ENCODE data around the gene KCTD21. TPM values are rescaled to one million over a fixed set of nuclear protein-coding genes. Genes with fewer than 3 reads are reported as not detected.

KCTD21 gene
- polyA plus RNA-seq, 4 donors: 4.1 to 6.5 (median 5.6) TPM

DNA sequence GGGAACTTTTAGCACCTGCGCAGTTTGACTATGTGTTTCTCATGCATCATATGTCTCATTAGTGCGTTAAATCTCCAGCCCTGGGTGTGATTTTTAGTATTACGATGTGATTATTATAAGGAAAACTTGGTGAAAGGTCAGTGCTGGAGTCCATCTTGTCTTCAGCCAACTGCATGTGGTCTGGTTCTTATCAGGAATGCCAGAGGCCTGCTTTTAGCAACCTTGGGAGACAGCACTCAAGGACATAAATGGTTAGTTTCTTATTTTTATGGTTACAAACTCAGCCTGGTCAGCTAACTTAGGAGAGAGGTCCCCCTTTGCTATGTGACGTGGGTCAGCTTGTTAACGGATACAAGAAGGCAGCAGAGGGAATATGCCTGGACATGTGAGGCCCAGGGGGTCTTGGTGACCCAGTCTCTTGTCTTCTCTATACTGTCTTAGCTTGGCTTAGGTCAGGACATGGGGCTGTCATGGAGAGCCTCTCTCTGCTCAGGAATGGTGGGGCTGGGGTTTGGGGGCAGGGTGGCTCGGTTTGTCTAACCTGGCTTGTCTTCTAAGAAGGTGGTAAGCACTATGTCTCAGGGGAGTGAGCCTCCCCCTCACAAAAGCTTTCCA is 21.5 kb downstream of the KCTD21 start:
- H3K4me3 ChIP-seq (ENCODE audit: low read depth in 1 of 3, low read length in 3 of 3): no peak overlapping the region
- 88 to 91% (median 89%) methylated on average over 6 of the region's 6 CpGs for WGBS, 3 donors
- peaks cover 0 to 7% of the 10 kb centered on the region in 2 donors for H3K9me3 ChIP-seq (ENCODE audit: control insufficient read depth in 2 of 2, insufficient read depth in 1 of 2, low read depth in 1 of 2, low read length in 1 of 2)
- H3K4me1 ChIP-seq (ENCODE audit: control insufficient read depth in 3 of 3, insufficient read depth in 2 of 3, low read depth in 1 of 3, low read length in 2 of 3): no peaks in the 10 kb centered on the region
- H3K36me3 ChIP-seq (ENCODE audit: control insufficient read depth in 3 of 3, insufficient read depth in 2 of 3, low read depth in 1 of 3, low read length in 3 of 3): peaks cover 0 to 8% (median 0%) of the 10 kb centered on the region in 3 donors
- H3K27me3 ChIP-seq (ENCODE audit: control insufficient read depth in 3 of 3, insufficient read depth in 3 of 3, low read length in 3 of 3): no peaks in the 10 kb centered on the region
- DNase-seq (no peak), FAIRE-seq (no peak)
- no peak overlapping the region for H3K27ac ChIP-seq (ENCODE audit: low read depth in 1 of 3, low read length in 2 of 3)

DNA sequence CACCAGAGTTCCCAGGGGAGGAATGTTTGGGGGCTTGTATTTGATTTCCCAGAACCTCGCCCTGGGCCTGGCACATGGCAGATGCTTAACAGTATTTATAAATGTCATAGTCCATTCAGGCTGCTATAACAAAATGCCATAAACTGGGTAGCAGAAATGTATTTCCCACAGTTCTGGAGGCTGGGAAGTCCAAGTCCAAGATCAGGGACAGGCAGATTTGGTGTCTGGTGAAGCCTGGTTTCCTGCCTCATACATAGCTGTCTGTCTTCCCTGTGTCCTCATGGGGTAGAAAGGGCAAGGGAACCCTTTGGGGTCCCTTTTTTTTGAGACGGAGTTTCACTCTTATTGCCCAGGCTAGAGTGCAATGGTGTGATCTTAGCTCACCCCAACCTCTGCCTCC is 24.0 kb downstream of the KCTD21 start:
- H3K4me3 ChIP-seq (ENCODE audit: low read depth in 1 of 3, low read length in 3 of 3): no peak overlapping the region
- H3K27me3 ChIP-seq (ENCODE audit: control insufficient read depth in 3 of 3, insufficient read depth in 3 of 3, low read length in 3 of 3): no peaks in the 10 kb centered on the region
- no peaks in the 10 kb centered on the region for H3K36me3 ChIP-seq (ENCODE audit: control insufficient read depth in 3 of 3, insufficient read depth in 2 of 3, low read depth in 1 of 3, low read length in 3 of 3)
- DNase-seq (no peak), FAIRE-seq (no peak)
- WGBS, 3 donors: 91 to 100% (median 100%) methylated on average over 2 of the region's 2 CpGs
- peaks cover 0 to 7% of the 10 kb centered on the region in 2 donors for H3K9me3 ChIP-seq (ENCODE audit: control insufficient read depth in 2 of 2, insufficient read depth in 1 of 2, low read depth in 1 of 2, low read length in 1 of 2)
- H3K27ac ChIP-seq (ENCODE audit: low read depth in 1 of 3, low read length in 2 of 3): no peak overlapping the region
- no peaks in the 10 kb centered on the region for H3K4me1 ChIP-seq (ENCODE audit: control insufficient read depth in 3 of 3, insufficient read depth in 2 of 3, low read depth in 1 of 3, low read length in 2 of 3)

DNA sequence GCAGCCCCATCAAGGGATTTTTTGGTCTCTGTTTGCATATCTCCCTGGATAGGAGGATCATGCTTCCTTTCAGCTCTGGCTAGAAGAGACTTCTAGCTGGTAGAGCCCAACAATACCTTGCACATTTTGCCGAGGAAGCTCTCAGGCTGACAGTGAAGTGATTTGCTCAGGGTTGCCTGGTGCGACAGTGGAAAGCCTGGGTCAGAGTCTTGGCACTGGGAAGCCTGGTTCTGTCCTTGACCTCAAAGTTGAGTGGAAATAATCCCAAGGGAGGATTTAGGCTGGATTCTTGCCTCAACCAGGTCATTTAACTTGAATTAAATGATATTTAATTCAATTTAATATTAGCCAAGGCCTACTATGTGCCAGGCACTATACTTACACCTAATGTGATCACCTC is 24.6 kb downstream of the KCTD21 start:
- H3K27me3 ChIP-seq (ENCODE audit: control insufficient read depth in 3 of 3, insufficient read depth in 3 of 3, low read length in 3 of 3): no peaks in the 10 kb centered on the region
- no peak overlapping the region for H3K4me3 ChIP-seq (ENCODE audit: low read depth in 1 of 3, low read length in 3 of 3)
- H3K27ac ChIP-seq (ENCODE audit: low read depth in 1 of 3, low read length in 2 of 3): no peak overlapping the region
- 70 to 79% (median 74%) methylated on average over 2 of the region's 2 CpGs for WGBS, 3 donors
- peaks cover 0 to 7% of the 10 kb centered on the region in 2 donors for H3K9me3 ChIP-seq (ENCODE audit: control insufficient read depth in 2 of 2, insufficient read depth in 1 of 2, low read depth in 1 of 2, low read length in 1 of 2)
- DNase-seq: no peak
- no peaks in the 10 kb centered on the region for H3K4me1 ChIP-seq (ENCODE audit: control insufficient read depth in 3 of 3, insufficient read depth in 2 of 3, low read depth in 1 of 3, low read length in 2 of 3)
- H3K36me3 ChIP-seq (ENCODE audit: control insufficient read depth in 3 of 3, insufficient read depth in 2 of 3, low read depth in 1 of 3, low read length in 3 of 3): no peaks in the 10 kb centered on the region
- no peak for FAIRE-seq

DNA sequence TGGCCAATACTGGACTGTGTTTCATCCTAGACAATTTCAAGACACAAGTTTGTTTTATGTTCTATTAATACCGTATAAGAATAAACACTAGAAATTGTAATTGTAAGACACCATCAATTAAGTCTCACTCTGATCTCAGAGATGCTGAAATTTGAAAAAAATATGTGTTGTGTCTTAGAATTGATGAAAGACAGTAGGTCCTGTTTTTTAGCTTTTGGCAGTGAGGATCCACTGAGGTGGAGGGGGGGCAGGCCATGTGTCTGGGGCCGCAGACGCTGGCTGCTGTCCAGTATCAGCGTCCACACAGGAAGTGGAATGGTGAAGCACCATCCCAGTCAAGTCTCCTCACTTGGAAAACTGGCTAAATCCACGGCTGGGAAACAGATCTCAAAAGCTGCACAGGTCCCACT is 26.5 kb downstream of the KCTD21 start:
- WGBS, 3 donors: 50 to 81% (median 66%) methylated on average over 5 of the region's 5 CpGs
- H3K27ac ChIP-seq (ENCODE audit: low read depth in 1 of 3, low read length in 2 of 3): no peak overlapping the region
- DNase-seq (no peak), FAIRE-seq (no peak)
- H3K4me3 ChIP-seq (ENCODE audit: low read depth in 1 of 3, low read length in 3 of 3): no peak overlapping the region
- no peaks in the 10 kb centered on the region for H3K4me1 ChIP-seq (ENCODE audit: control insufficient read depth in 3 of 3, insufficient read depth in 2 of 3, low read depth in 1 of 3, low read length in 2 of 3)
- peaks cover 0 to 5% of the 10 kb centered on the region in 2 donors for H3K9me3 ChIP-seq (ENCODE audit: control insufficient read depth in 2 of 2, insufficient read depth in 1 of 2, low read depth in 1 of 2, low read length in 1 of 2)
- H3K27me3 ChIP-seq (ENCODE audit: control insufficient read depth in 3 of 3, insufficient read depth in 3 of 3, low read length in 3 of 3): no peaks in the 10 kb centered on the region
- H3K36me3 ChIP-seq (ENCODE audit: control insufficient read depth in 3 of 3, insufficient read depth in 2 of 3, low read depth in 1 of 3, low read length in 3 of 3): no peaks in the 10 kb centered on the region

DNA sequence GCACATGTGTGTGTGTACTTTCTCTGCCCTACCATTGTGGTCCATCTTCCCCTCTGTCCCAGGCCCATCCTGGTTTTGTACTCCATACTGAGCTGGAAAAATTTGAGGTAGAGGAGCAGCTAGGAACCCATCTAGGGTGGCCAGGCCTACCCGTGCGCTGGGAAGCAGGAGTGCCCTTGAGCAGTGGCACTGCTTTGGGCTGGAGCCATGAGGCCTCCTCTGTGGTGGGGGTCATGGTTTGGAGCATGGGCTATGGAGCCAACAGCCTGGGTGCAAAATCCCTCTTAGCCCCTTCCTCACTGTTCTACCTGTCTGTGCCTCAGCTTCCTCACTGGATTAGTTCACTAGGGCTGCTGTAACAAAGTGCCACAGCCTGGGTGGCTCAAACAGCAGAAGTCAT is 27.1 kb downstream of the KCTD21 start:
- Histone ChIP-seq H3K27me3 (ENCODE audit: control insufficient read depth in 3 of 3, insufficient read depth in 3 of 3, low read length in 3 of 3) (no peaks in the 10 kb centered on the region), H3K4me1 (ENCODE audit: control insufficient read depth in 3 of 3, insufficient read depth in 2 of 3, low read depth in 1 of 3, low read length in 2 of 3) (no peaks in the 10 kb centered on the region), H3K27ac (ENCODE audit: low read depth in 1 of 3, low read length in 2 of 3) (no peak overlapping the region), H3K4me3 (ENCODE audit: low read depth in 1 of 3, low read length in 3 of 3) (no peak overlapping the region), H3K9me3 (ENCODE audit: control insufficient read depth in 2 of 2, insufficient read depth in 1 of 2, low read depth in 1 of 2, low read length in 1 of 2) (peaks cover 0 to 5% of the 10 kb centered on the region in 2 donors), H3K36me3 (ENCODE audit: control insufficient read depth in 3 of 3, insufficient read depth in 2 of 3, low read depth in 1 of 3, low read length in 3 of 3) (peaks cover 0 to 2% (median 0%) of the 10 kb centered on the region in 3 donors)
- DNase-seq: no peak
- FAIRE-seq: no peak
- WGBS, 3 donors: 74 to 95% (median 86%) methylated on average over 2 of the region's 2 CpGs

DNA sequence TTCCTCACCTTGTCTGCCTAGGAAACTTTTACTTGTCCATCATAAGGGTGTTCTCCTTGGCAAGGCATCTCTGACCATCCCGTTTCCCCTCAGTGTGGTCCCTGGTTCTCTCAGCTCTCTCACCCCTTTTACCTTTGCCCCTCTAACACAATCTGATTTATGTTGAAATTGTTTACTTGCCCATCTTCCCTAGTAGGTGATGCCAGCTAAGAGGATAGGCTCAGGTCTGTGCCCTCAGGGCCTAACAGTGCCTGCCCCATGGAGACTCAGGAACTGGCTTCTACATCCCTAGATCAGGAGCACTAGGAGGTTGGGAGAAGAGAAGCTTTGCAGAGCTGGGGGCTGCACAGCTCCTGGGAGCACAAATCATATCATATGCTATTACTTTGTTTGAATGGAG is 27.9 kb downstream of the KCTD21 start:
- Histone ChIP-seq H3K27me3 (ENCODE audit: control insufficient read depth in 3 of 3, insufficient read depth in 3 of 3, low read length in 3 of 3) (no peaks in the 10 kb centered on the region), H3K9me3 (ENCODE audit: control insufficient read depth in 2 of 2, insufficient read depth in 1 of 2, low read depth in 1 of 2, low read length in 1 of 2) (peaks cover 0 to 5% of the 10 kb centered on the region in 2 donors), H3K27ac (ENCODE audit: low read depth in 1 of 3, low read length in 2 of 3) (no peak overlapping the region), H3K4me3 (ENCODE audit: low read depth in 1 of 3, low read length in 3 of 3) (no peak overlapping the region), H3K36me3 (ENCODE audit: control insufficient read depth in 3 of 3, insufficient read depth in 2 of 3, low read depth in 1 of 3, low read length in 3 of 3) (peaks cover 0 to 2% (median 0%) of the 10 kb centered on the region in 3 donors), H3K4me1 (ENCODE audit: control insufficient read depth in 3 of 3, insufficient read depth in 2 of 3, low read depth in 1 of 3, low read length in 2 of 3) (no peaks in the 10 kb centered on the region)
- no peak for FAIRE-seq
- 75 to 93% (median 79%) methylated on average over 1 of the region's 1 CpG for WGBS, 3 donors
- DNase-seq: no peak

DNA sequence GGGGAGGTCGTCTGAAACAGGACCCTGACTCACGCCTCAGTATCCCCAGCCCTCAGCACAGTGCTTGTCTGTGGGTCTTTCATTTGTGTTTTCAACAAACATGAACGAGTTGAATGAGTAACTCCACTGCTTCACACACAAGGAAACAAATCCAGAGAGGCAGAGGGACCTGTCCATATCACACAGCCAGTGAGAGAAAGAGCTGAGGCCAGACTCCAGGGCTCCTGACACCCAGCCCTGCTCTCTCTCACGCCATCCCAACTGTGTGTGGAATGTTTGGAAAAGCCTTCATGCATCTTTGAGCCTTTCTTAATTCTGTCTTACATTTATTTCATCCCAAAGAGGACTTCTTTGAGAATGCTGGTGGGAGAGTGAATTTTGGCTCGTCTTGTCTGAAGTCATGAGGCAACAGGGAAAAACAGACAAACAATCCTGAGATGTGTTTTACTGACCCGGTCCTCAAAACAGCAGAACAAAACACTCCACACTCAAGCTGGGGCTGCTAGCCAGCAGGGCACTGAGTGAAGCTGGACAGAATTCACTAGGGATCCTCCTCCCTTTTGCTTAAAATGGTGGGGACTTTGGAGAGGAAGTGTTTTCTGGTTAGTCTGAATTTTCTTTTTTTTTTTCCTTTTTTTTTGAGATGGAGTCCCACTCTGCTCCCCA is 29.3 kb downstream of the KCTD21 start:
- Histone ChIP-seq H3K9me3 (ENCODE audit: control insufficient read depth in 2 of 2, insufficient read depth in 1 of 2, low read depth in 1 of 2, low read length in 1 of 2) (peaks cover 0 to under 1% of the 10 kb centered on the region in 2 donors), H3K27me3 (ENCODE audit: control insufficient read depth in 3 of 3, insufficient read depth in 3 of 3, low read length in 3 of 3) (no peaks in the 10 kb centered on the region), H3K27ac (ENCODE audit: low read depth in 1 of 3, low read length in 2 of 3) (no peak overlapping the region), H3K4me1 (ENCODE audit: control insufficient read depth in 3 of 3, insufficient read depth in 2 of 3, low read depth in 1 of 3, low read length in 2 of 3) (no peaks in the 10 kb centered on the region), H3K4me3 (ENCODE audit: low read depth in 1 of 3, low read length in 3 of 3) (no peak overlapping the region), H3K36me3 (ENCODE audit: control insufficient read depth in 3 of 3, insufficient read depth in 2 of 3, low read depth in 1 of 3, low read length in 3 of 3) (peaks cover 0 to 2% (median 0%) of the 10 kb centered on the region in 3 donors)
- no peak for FAIRE-seq
- DNase-seq: no peak
- 67 to 76% (median 69%) methylated on average over 6 of the region's 6 CpGs for WGBS, 3 donors

DNA sequence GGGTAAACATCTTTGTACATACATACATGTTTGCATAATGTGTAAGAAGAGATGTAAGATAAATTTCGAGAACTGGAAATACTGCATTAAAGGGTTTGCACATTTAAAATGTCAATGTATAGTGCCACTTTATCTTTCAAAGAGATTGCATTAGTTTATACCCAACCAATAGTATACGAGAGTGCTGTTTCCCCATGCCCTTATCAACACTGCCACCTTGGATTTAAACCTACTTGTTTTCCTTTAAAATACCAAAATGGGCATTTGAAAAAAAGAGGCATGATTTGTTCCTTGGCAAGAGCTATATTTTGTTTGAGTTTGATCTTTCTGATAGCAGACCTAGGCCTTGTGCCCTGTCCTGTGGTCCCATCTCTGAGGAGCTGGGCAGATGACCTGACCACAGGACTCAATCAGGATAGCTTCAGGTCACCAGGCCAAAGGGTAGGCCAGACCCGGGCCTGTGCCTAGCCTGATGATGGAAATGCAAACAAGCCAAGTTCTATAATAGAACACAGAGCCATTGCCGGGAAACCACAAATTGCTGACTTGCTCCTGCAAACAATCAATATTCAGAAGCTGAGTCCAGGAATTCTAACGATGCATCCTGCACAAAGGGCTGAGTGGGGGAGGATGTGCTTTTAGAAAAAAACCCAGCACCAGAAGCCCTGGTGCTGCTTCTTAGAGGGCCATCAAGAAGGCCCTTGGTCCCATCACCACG is 32.1 kb downstream of the KCTD21 start:
- DNase-seq (no peak), FAIRE-seq (no peak)
- H3K27me3 ChIP-seq (ENCODE audit: control insufficient read depth in 3 of 3, insufficient read depth in 3 of 3, low read length in 3 of 3): no peaks in the 10 kb centered on the region
- H3K27ac ChIP-seq (ENCODE audit: low read depth in 1 of 3, low read length in 2 of 3): no peak overlapping the region
- H3K9me3 ChIP-seq (ENCODE audit: control insufficient read depth in 2 of 2, insufficient read depth in 1 of 2, low read depth in 1 of 2, low read length in 1 of 2): no peaks in the 10 kb centered on the region
- H3K4me1 ChIP-seq (ENCODE audit: control insufficient read depth in 3 of 3, insufficient read depth in 2 of 3, low read depth in 1 of 3, low read length in 2 of 3): no peaks in the 10 kb centered on the region
- WGBS, 3 donors: 58 to 69% (median 62%) methylated on average over 6 of the region's 6 CpGs
- H3K4me3 ChIP-seq (ENCODE audit: low read depth in 1 of 3, low read length in 3 of 3): no peak overlapping the region
- H3K36me3 ChIP-seq (ENCODE audit: control insufficient read depth in 3 of 3, insufficient read depth in 2 of 3, low read depth in 1 of 3, low read length in 3 of 3): peaks cover 0 to 2% (median 0%) of the 10 kb centered on the region in 3 donors

Data from small intestine (tissue), 7 donors.